ENCODE data around the gene VASH2. TPM values are rescaled to one million over a fixed set of nuclear protein-coding genes. Genes with fewer than 3 reads are reported as not detected.

The VASH2 gene
- total and polyA plus RNA-seq, 8 donors, result 2.4 to 38.6 (median 29.4) TPM

- H3K27ac ChIP-seq, result no peak overlapping the region
- DNase-seq (no peak), ATAC-seq (no peak)
- H3K4me1 ChIP-seq, result no peaks in the 10 kb centered on the region
- no peak for TF ChIP-seq CTCF (IDR thresholded peaks at IDR 0.05)
- H3K9me3 ChIP-seq, result no peaks in the 10 kb centered on the region
- H3K4me3 ChIP-seq, result no peak overlapping the region
- no peaks in the 10 kb centered on the region for H3K36me3 ChIP-seq
- intact Hi-C loops (cut with DNase I), result no loop called here
- H3K27me3 ChIP-seq, result peaks cover 5 to 42% of the 10 kb centered on the region in 2 donors
Observed at GRCh38 chr1:213035573-213035972, 85.2 kb downstream of the VASH2 start.

Other genes starting within 250 kb of the VASH2 start
- 10 to 100 TPM; 31.1 to 33.5 TPM for gene NSL1, start 158.8 kb upstream of the VASH2 start, total RNA-seq
- gene NSL1, start 158.8 kb upstream of the VASH2 start, polyA plus RNA-seq (ENCODE audit: insufficient read length in 6 of 6), result 10 to 100 TPM; 34.8 to 43.7 (median 42.1) TPM
- 10 to 100 TPM; 10.4 to 13.4 TPM for gene TATDN3, start 158.6 kb upstream of the VASH2 start, total RNA-seq
- 10 to 100 TPM; 14.3 to 19.9 (median 15.8) TPM for gene TATDN3, start 158.6 kb upstream of the VASH2 start, polyA plus RNA-seq (ENCODE audit: insufficient read length in 6 of 6)
- not detected for gene SPATA45, start 102.9 kb upstream of the VASH2 start, total RNA-seq
- gene SPATA45, start 102.9 kb upstream of the VASH2 start, polyA plus RNA-seq (ENCODE audit: insufficient read length in 6 of 6), result under 1 TPM; 0.34 to 0.89 (median 0.50) TPM
- gene FLVCR1, start 92.3 kb upstream of the VASH2 start, total RNA-seq, result 10 to 100 TPM in 1 of 2 donors, 1 to 10 TPM in 1; 6.1 to 13.0 TPM
- 10 to 100 TPM; 18.0 to 29.4 (median 23.1) TPM for gene FLVCR1, start 92.3 kb upstream of the VASH2 start, polyA plus RNA-seq (ENCODE audit: insufficient read length in 6 of 6)
- gene ANGEL2, start 65.3 kb downstream of the VASH2 start, total RNA-seq, result 10 to 100 TPM; 24.0 to 35.2 TPM
- gene ANGEL2, start 65.3 kb downstream of the VASH2 start, polyA plus RNA-seq (ENCODE audit: insufficient read length in 6 of 6), result 10 to 100 TPM; 41.8 to 56.9 (median 47.1) TPM
- gene RPS6KC1, start 100.7 kb downstream of the VASH2 start, total RNA-seq, result 10 to 100 TPM; 15.8 to 18.8 TPM
- gene RPS6KC1, start 100.7 kb downstream of the VASH2 start, polyA plus RNA-seq (ENCODE audit: insufficient read length in 6 of 6), result 10 to 100 TPM; 22.1 to 25.2 (median 23.8) TPM